ENCODE data around the gene KCNJ14.
A peak's percentile ranks its signal among the peaks of the same experiment; 100 is the strongest.

Gene KCNJ14

DNA sequence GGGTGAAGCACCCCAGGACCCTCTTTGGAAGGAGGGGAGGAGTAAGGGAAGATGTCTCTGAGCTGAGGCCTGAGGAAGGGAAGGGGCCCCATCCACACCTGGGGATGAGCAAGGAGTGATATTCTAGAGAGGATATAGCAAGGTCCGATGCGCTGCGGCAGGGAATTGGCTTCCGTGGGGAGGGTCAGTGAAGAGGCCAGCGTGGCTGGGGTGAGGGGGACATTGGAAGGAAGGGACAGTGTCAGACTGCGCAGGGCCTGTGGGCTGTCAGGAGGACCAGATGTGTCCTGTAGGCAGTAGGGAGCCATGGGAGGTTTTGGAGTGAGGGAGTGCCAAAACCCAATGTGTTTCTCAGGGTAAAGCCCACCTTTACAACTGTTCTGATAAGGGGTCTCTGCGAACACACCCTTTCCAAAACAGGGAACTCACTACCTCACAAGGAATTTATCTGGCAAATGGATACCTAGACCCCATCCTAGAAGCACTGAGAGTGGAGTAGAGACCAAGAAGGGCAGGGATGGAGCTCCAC lies 52.6 kb downstream of the KCNJ14 start:
- no peak overlapping the region for H3K27ac ChIP-seq
- H3K36me3 ChIP-seq (ENCODE audit: control insufficient read depth, insufficient read depth, low read length): no peaks in the 10 kb centered on the region
- H3K9ac ChIP-seq: no peak overlapping the region
- H2AFZ ChIP-seq: no peak overlapping the region
- H3K9me3 ChIP-seq (ENCODE audit: control insufficient read depth, low read length): no peaks in the 10 kb centered on the region
- H3K79me2 ChIP-seq: no peaks in the 10 kb centered on the region
- TF ChIP-seq, protein P1, sequence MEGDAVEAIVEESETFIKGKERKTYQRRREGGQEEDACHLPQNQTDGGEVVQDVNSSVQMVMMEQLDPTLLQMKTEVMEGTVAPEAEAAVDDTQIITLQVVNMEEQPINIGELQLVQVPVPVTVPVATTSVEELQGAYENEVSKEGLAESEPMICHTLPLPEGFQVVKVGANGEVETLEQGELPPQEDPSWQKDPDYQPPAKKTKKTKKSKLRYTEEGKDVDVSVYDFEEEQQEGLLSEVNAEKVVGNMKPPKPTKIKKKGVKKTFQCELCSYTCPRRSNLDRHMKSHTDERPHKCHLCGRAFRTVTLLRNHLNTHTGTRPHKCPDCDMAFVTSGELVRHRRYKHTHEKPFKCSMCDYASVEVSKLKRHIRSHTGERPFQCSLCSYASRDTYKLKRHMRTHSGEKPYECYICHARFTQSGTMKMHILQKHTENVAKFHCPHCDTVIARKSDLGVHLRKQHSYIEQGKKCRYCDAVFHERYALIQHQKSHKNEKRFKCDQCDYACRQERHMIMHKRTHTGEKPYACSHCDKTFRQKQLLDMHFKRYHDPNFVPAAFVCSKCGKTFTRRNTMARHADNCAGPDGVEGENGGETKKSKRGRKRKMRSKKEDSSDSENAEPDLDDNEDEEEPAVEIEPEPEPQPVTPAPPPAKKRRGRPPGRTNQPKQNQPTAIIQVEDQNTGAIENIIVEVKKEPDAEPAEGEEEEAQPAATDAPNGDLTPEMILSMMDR (IDR thresholded peaks at IDR 0.05): no peak
- no peaks in the 10 kb centered on the region for H3K27me3 ChIP-seq (ENCODE audit: control insufficient read depth, insufficient read depth, low read length)
- no peak overlapping the region for H3K4me3 ChIP-seq (ENCODE audit: low read depth, low read length)
- no peak overlapping the region for H3K4me2 ChIP-seq (ENCODE audit: low read length)
- H3K4me1 ChIP-seq: peaks cover 11% of the 10 kb centered on the region

DNA sequence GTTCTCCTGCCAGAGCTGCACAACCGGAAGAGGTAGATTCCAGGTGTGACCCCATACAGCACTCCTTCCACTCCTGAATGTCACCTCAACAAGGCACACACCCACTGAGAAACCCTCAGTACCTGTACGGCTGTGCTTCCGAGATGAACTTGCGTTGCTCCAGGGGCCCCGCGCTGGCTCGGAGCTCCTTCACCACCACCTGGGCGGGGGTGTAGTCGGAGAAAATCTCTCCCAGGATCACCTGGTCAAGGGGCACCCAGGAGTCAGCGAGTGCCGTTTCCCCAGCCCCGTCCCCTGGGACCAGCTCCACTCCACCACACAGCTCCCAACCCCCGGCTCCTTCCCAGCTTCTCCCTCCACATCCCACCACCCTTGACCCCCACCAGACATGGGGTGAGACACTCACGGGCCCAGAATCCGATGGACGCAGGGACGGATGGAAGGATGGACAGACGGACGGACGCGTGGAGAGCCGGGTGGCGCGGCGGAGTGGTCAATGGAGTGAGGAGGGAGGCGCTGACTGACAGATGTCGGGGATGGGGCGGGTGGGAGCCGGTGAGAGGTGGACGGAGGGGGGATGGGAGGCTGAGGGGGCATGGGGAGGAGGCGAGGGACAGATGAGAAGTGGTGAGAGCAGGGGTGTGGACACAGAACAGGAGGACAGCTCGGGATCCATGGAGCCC lies 53.5 kb downstream of the KCNJ14 start:
- no peak overlapping the region for H3K4me3 ChIP-seq (ENCODE audit: low read depth, low read length)
- H2AFZ ChIP-seq: no peak overlapping the region
- H3K4me2 ChIP-seq (ENCODE audit: low read length): no peak overlapping the region
- H3K27ac ChIP-seq: no peak overlapping the region
- no peaks in the 10 kb centered on the region for H3K9me3 ChIP-seq (ENCODE audit: control insufficient read depth, low read length)
- H3K9ac ChIP-seq: no peak overlapping the region
- TF ChIP-seq, protein P1 (IDR thresholded peaks at IDR 0.05): no peak
- no peaks in the 10 kb centered on the region for H3K36me3 ChIP-seq (ENCODE audit: control insufficient read depth, insufficient read depth, low read length)
- no peaks in the 10 kb centered on the region for H3K79me2 ChIP-seq
- peaks cover 11% of the 10 kb centered on the region for H3K4me1 ChIP-seq
- no peaks in the 10 kb centered on the region for H3K27me3 ChIP-seq (ENCODE audit: control insufficient read depth, insufficient read depth, low read length)

DNA sequence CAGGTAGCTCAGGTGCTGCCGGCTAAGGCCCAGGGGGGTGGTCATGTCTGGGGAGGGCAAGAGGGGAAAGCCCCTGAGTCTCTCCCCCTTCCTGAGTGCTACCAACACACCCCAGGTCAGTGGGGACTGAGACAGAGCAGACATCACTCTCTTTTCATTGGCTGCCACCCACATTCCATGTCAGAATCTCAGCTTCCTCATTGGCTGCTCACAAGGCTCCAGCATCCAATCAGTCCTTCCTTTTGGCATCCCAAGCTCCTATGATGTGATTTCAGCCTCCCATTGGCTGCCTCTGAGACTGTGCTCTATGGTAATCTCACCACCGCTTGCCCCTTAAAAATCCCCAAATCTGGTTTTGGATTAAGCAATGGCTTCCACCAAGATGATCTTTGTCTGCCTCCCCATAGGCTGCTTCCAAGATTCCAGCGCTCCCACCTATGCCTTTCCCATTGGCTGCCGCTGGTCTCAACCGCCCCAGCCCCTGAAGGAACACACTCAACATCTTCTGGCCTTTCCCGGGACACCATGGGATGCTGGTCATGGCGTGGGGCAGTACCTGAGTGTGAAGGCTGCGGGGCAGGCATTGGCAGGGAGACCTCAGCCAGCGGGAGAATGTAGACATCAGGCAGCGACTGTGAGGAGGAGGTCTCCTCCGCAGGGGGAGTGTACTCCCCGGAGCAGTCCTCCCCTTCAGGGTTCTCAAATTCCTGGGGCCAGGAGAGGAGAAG lies 54.3 kb downstream of the KCNJ14 start:
- Histone ChIP-seq H3K79me2 (no peaks in the 10 kb centered on the region), H3K36me3 (ENCODE audit: control insufficient read depth, insufficient read depth, low read length) (no peaks in the 10 kb centered on the region), H3K27ac (no peak overlapping the region), H3K9me3 (ENCODE audit: control insufficient read depth, low read length) (no peaks in the 10 kb centered on the region), H3K9ac (no peak overlapping the region), H3K4me1 (peaks cover 11% of the 10 kb centered on the region), H3K4me3 (ENCODE audit: low read depth, low read length) (no peak overlapping the region), H3K4me2 (ENCODE audit: low read length) (no peak overlapping the region), H3K27me3 (ENCODE audit: control insufficient read depth, insufficient read depth, low read length) (no peaks in the 10 kb centered on the region), H2AFZ (no peak overlapping the region)
- TF ChIP-seq, protein P1 (IDR thresholded peaks at IDR 0.05): no peak

DNA sequence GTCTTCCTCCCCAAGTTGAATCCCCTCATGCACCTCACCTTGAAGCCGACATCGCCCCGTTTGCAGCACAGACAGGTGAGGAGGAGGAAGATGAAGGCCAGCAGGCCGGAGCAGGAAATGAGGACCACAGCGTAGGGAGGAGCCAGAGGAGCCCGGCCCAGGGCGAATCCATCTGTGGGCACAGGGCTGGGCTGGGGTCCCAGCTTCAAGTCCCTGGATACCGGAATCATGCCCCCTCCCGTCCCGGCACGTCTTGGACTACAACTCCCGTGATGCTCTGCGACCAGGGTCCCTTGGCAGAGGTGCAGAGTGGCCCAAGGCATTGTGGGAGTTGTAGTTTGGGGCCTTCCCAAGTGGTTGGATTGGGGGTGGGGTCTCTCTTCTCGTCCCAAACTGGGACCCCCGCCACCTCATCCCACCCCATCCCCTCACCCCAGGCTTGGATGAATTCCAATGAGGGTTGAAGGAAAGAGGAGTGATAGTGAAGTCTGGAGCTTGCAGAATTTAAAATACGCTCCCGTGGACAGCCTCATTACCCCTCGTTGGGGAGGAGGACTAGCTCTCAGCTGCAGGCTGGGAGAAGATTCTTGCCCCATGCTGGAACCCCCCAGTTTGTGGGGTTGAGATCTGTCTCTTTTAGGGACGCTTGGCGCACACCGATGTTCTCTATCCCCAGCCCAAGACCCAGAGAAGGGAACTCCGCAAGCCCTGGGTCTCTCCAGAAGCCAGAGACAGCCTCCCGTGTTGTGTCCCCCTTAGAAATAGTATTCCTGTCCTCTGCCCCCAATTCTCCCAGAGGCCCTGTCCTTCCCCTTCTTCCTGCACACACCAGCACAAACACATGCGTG lies 55.3 kb downstream of the KCNJ14 start:
- no peaks in the 10 kb centered on the region for H3K27me3 ChIP-seq (ENCODE audit: control insufficient read depth, insufficient read depth, low read length)
- no peak overlapping the region for H3K9ac ChIP-seq
- TF ChIP-seq, protein P1 (IDR thresholded peaks at IDR 0.05): no peak
- peak overlapping the region; percentile 76 for H3K4me3 ChIP-seq (ENCODE audit: low read depth, low read length)
- no peaks in the 10 kb centered on the region for H3K9me3 ChIP-seq (ENCODE audit: control insufficient read depth, low read length)
- peak overlapping the region; percentile 95 for H3K4me2 ChIP-seq (ENCODE audit: low read length)
- peak overlapping the region; percentile 1 for H3K27ac ChIP-seq
- no peaks in the 10 kb centered on the region for H3K36me3 ChIP-seq (ENCODE audit: control insufficient read depth, insufficient read depth, low read length)
- no peaks in the 10 kb centered on the region for H3K79me2 ChIP-seq
- H3K4me1 ChIP-seq: peaks cover 11% of the 10 kb centered on the region
- peak overlapping the region; percentile 71 for H2AFZ ChIP-seq
